ENCODE results near the gene ANGPTL4. TPM values are rescaled to one million over a fixed set of nuclear protein-coding genes. Genes with fewer than 3 reads are reported as not detected.

ANGPTL4 gene
- total and polyA plus RNA-seq, 2 of the 13 experiments (the other 11 are each of a cell fraction or from before 2014, with no cell fraction given), result 0.80 to 21.7 TPM

DNA sequence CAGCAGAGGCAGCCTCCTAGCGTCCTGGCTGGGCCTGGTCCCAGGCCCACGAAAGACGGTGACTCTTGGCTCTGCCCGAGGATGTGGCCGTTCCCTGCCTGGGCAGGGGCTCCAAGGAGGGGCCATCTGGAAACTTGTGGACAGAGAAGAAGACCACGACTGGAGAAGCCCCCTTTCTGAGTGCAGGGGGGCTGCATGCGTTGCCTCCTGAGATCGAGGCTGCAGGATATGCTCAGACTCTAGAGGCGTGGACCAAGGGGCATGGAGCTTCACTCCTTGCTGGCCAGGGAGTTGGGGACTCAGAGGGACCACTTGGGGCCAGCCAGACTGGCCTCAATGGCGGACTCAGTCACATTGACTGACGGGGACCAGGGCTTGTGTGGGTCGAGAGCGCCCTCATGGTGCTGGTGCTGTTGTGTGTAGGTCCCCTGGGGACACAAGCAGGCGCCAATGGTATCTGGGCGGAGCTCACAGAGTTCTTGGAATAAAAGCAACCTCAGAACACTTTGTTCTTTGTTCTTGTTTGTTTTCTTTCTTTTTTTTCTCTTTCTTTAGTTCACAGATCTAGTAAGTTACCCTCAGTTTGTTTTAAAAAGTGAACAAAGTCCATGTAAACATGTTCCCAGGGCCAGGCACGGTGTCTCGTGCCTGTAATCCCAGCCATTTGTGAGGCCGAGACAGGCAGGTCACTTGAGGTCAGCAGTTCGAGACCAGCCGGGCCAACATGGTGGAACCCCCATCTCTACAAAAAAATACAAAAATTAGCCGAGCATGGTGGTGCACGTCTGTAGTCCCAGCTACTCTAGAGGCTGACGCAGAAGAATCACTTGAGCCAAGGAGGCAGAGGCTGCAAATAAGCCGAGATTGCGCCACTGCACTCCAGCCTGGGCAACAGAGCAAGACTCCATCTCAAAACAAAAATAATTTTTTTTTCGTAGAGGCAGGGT, 10.2 kb downstream of the ANGPTL4 start (continued):
- TF ChIP-seq ZFX (CRISPR knock-in tag; IDR thresholded peaks at IDR 0.05; ENCODE audit: low read depth) (0 out of 2 replicates have a peak, but pooled peaks have one; percentile 26), ZNF367 (CRISPR knock-in tag; IDR thresholded peaks at IDR 0.05; ENCODE audit: borderline replicate concordance) (no peak), ZNF3 (CRISPR knock-in tag; IDR thresholded peaks at IDR 0.05) (no peak), ZNF317 (CRISPR knock-in tag; IDR thresholded peaks at IDR 0.05) (0 out of 2 replicates have a peak, but pooled peaks have one; percentile 20), ZNF558 (CRISPR knock-in tag; IDR thresholded peaks at IDR 0.05; ENCODE audit: borderline replicate concordance) (no peak), ZNF326 (CRISPR knock-in tag; IDR thresholded peaks at IDR 0.05; ENCODE audit: borderline replicate concordance) (no peak), ZNF414 (CRISPR knock-in tag; IDR thresholded peaks at IDR 0.05) (peak; percentile 59; the same call in 1 of the 2 replicates), HNF4G (IDR thresholded peaks at IDR 0.05; ENCODE audit: borderline replicate concordance, low read depth, low read length) (peak; percentile 78; the same call in 1 of the 2 replicates), HNF4G (CRISPR knock-in tag; IDR thresholded peaks at IDR 0.05; ENCODE audit: borderline replicate concordance, low read depth) (peak; percentile 86), ZBTB2 (CRISPR knock-in tag; IDR thresholded peaks at IDR 0.05; ENCODE audit: low read depth) (no peak), HDAC1 (CRISPR knock-in tag; IDR thresholded peaks at IDR 0.05) (peak; percentile 92), ZNF747 (CRISPR knock-in tag; IDR thresholded peaks at IDR 0.05; ENCODE audit: borderline replicate concordance) (no peak; the same call in 1 of the 2 replicates), ZNF441 (CRISPR knock-in tag; IDR thresholded peaks at IDR 0.05; ENCODE audit: borderline replicate concordance) (0 out of 2 replicates have a peak, but pooled peaks have one; percentile 33), ZMYM3 (CRISPR knock-in tag; IDR thresholded peaks at IDR 0.05) (peak; percentile 95), IRX3 (CRISPR knock-in tag; IDR thresholded peaks at IDR 0.05; ENCODE audit: borderline replicate concordance, low read depth) (no peak), ELF4 (CRISPR knock-in tag; IDR thresholded peaks at IDR 0.05; ENCODE audit: borderline replicate concordance) (no peak), CENPT (CRISPR knock-in tag; IDR thresholded peaks at IDR 0.05; ENCODE audit: low read depth) (no peak), SMC3 (IDR thresholded peaks at IDR 0.05; ENCODE audit: low read length) (peak; percentile 52; the same call in 1 of the 2 replicates)
- TF ChIP-seq, protein P1, sequence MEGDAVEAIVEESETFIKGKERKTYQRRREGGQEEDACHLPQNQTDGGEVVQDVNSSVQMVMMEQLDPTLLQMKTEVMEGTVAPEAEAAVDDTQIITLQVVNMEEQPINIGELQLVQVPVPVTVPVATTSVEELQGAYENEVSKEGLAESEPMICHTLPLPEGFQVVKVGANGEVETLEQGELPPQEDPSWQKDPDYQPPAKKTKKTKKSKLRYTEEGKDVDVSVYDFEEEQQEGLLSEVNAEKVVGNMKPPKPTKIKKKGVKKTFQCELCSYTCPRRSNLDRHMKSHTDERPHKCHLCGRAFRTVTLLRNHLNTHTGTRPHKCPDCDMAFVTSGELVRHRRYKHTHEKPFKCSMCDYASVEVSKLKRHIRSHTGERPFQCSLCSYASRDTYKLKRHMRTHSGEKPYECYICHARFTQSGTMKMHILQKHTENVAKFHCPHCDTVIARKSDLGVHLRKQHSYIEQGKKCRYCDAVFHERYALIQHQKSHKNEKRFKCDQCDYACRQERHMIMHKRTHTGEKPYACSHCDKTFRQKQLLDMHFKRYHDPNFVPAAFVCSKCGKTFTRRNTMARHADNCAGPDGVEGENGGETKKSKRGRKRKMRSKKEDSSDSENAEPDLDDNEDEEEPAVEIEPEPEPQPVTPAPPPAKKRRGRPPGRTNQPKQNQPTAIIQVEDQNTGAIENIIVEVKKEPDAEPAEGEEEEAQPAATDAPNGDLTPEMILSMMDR (CRISPR knock-in tag; IDR thresholded peaks at IDR 0.05), result peak; percentile 91
- TF ChIP-seq, protein P2, sequence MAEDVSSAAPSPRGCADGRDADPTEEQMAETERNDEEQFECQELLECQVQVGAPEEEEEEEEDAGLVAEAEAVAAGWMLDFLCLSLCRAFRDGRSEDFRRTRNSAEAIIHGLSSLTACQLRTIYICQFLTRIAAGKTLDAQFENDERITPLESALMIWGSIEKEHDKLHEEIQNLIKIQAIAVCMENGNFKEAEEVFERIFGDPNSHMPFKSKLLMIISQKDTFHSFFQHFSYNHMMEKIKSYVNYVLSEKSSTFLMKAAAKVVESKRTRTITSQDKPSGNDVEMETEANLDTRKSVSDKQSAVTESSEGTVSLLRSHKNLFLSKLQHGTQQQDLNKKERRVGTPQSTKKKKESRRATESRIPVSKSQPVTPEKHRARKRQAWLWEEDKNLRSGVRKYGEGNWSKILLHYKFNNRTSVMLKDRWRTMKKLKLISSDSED (CRISPR knock-in tag; IDR thresholded peaks at IDR 0.05), result no peak
- TF ChIP-seq, protein P3, sequence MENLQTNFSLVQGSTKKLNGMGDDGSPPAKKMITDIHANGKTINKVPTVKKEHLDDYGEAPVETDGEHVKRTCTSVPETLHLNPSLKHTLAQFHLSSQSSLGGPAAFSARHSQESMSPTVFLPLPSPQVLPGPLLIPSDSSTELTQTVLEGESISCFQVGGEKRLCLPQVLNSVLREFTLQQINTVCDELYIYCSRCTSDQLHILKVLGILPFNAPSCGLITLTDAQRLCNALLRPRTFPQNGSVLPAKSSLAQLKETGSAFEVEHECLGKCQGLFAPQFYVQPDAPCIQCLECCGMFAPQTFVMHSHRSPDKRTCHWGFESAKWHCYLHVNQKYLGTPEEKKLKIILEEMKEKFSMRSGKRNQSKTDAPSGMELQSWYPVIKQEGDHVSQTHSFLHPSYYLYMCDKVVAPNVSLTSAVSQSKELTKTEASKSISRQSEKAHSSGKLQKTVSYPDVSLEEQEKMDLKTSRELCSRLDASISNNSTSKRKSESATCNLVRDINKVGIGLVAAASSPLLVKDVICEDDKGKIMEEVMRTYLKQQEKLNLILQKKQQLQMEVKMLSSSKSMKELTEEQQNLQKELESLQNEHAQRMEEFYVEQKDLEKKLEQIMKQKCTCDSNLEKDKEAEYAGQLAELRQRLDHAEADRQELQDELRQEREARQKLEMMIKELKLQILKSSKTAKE (CRISPR knock-in tag; IDR thresholded peaks at IDR 0.05; ENCODE audit: borderline replicate concordance), result peak; percentile 93
